ENCODE data around the gene LRRTM1. TPM values are rescaled to one million over a fixed set of nuclear protein-coding genes. Genes with fewer than 3 reads are reported as not detected.

LRRTM1 gene
- total RNA-seq (2022) (not detected in 2 replicates), Bru-seq, nascent RNA (not detected), BruChase-seq, experiment 1, labeled RNA remaining after a 6-hour chase (not detected), BruChase-seq, experiment 2, labeled RNA remaining after a 2-hour chase (not detected)
- long read RNA-seq: 0 reads

DNA sequence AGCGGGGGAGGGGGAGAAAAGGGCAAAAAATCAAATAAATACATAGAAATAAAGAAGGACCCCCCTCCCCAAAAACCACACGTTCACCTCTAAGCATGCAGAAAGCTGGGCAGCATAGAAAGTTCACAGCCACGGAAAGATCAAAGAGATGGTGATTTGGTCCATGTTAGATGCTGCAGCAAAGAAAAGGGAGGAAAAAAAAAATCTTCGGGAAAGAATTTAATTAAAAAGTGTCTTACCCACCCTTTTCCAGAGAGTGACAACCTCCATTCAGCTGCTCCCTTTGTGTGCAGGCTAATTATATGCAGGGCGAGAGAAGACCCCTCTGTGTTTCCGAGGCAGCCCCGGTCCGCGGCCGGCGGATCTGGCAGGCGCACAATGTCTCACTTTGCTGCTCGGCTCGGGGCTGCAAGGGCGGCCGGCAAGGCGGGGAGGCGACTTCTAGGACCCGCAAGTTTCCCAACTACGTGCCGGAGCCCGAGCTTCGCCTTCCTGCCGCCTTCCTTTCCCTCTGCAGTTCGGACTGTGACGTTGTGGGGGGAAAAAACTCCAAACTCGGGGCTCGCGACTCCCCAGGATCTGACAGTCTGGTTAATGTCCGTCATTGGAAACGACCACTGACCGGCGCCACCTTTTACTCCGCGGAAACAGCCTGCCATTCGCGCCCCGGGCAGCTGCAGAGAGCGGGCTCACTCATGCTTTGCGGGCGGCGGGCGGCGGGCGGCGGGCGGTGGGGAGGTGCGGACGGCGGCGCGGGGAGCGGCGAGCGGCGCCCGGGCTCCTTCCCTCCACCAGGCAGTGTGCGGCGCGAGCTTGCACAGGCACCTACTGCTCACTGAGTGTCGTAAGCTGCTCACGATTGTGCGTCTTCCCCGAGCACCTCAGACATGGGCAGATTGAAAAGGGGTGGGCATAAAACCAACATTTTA, at the start of gene LRRTM1:
TSS of gene LRRTM1 (minus strand) at position 844 of the 929 bp plus-strand sequence. CDS start 933 bp downstream, outside the sequence.
- Mint-ChIP-seq H3K27me3 (ENCODE audit: unreplicated experiment) (no peaks in the 10 kb centered on the region), H3K36me3 (ENCODE audit: insufficient read depth, unreplicated experiment) (no peaks in the 10 kb centered on the region), H3K4me1 (ENCODE audit: low read depth, unreplicated experiment) (no peaks in the 10 kb centered on the region), H3K4me3 (ENCODE audit: low read depth, unreplicated experiment) (no peak within 1 kb of the TSS), H3K27ac (ENCODE audit: unreplicated experiment) (no peak within 1 kb of the TSS), H3K9me3 (ENCODE audit: low read depth, unreplicated experiment) (peaks cover 10% of the 10 kb centered on the region)
- DNase-seq: no peak
- intact Hi-C loops (cut with micrococcal nuclease; ENCODE audit: unreplicated experiment): no loop called here
- no TSS peak for BruUV-seq (replicated peaks)
- TF ChIP-seq CTCF (IDR thresholded peaks at IDR 0.05; ENCODE audit: unreplicated experiment): no peak
- CTCF ChIA-PET: no interaction called here

DNA sequence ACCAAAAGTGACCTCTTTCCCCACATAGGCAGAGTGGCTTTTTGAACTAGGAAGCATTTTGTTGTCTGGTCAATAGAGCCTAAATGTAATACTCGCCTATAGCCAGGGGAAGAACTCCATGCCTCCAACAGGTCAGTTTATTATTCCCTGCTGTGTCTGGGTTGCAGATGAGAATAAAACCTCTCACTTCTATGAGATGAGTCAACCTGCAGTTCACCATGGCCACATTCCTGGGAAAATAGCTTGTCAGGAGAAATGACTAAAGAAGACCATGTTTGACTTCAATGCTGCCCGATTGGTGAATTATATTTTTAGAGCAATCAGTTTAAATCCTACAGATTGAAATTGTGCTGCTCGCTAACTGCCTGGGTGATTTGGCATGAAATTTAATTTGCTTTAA, 46.7 kb upstream of the LRRTM1 start:
- no peak for DNase-seq
- Mint-ChIP-seq H3K4me3 (ENCODE audit: low read depth, unreplicated experiment) (no peak overlapping the region), H3K27ac (ENCODE audit: unreplicated experiment) (no peak overlapping the region), H3K4me1 (ENCODE audit: low read depth, unreplicated experiment) (no peaks in the 10 kb centered on the region), H3K9me3 (ENCODE audit: low read depth, unreplicated experiment) (peaks cover 11% of the 10 kb centered on the region), H3K36me3 (ENCODE audit: insufficient read depth, unreplicated experiment) (no peaks in the 10 kb centered on the region), H3K27me3 (ENCODE audit: unreplicated experiment) (no peaks in the 10 kb centered on the region)
- intact Hi-C loops (cut with micrococcal nuclease; ENCODE audit: unreplicated experiment): no loop called here
- no TSS peak for BruUV-seq (replicated peaks)
- TF ChIP-seq CTCF (IDR thresholded peaks at IDR 0.05; ENCODE audit: unreplicated experiment): no peak
- CTCF ChIA-PET: no interaction called here

- BruUV-seq (replicated peaks): no TSS peak
- Mint-ChIP-seq H3K27me3 (ENCODE audit: unreplicated experiment) (no peaks in the 10 kb centered on the region), H3K4me1 (ENCODE audit: low read depth, unreplicated experiment) (no peaks in the 10 kb centered on the region), H3K36me3 (ENCODE audit: insufficient read depth, unreplicated experiment) (no peaks in the 10 kb centered on the region), H3K4me3 (ENCODE audit: low read depth, unreplicated experiment) (no peak overlapping the region), H3K9me3 (ENCODE audit: low read depth, unreplicated experiment) (peaks cover 21% of the 10 kb centered on the region), H3K27ac (ENCODE audit: unreplicated experiment) (no peak overlapping the region)
- intact Hi-C loops (cut with micrococcal nuclease; ENCODE audit: unreplicated experiment): no loop called here
- no peak for DNase-seq
- TF ChIP-seq CTCF (IDR thresholded peaks at IDR 0.05; ENCODE audit: unreplicated experiment): no peak
- CTCF ChIA-PET: no interaction called here
These were observed 44.4 kb upstream of the LRRTM1 start for GRCh38 chr2:80348953-80349352.

- DNase-seq: no peak
- TF ChIP-seq CTCF (IDR thresholded peaks at IDR 0.05; ENCODE audit: unreplicated experiment): no peak
- CTCF ChIA-PET: no interaction called here
- peaks cover 23% of the 10 kb centered on the region for H3K9me3 Mint-ChIP-seq (ENCODE audit: low read depth, unreplicated experiment)
- H3K4me1 Mint-ChIP-seq (ENCODE audit: low read depth, unreplicated experiment): no peaks in the 10 kb centered on the region
- no peak overlapping the region for H3K27ac Mint-ChIP-seq (ENCODE audit: unreplicated experiment)
- intact Hi-C loops (cut with micrococcal nuclease; ENCODE audit: unreplicated experiment): no loop called here
- BruUV-seq (replicated peaks): no TSS peak
- H3K27me3 Mint-ChIP-seq (ENCODE audit: unreplicated experiment): no peaks in the 10 kb centered on the region
- H3K36me3 Mint-ChIP-seq (ENCODE audit: insufficient read depth, unreplicated experiment): no peaks in the 10 kb centered on the region
- H3K4me3 Mint-ChIP-seq (ENCODE audit: low read depth, unreplicated experiment): no peak overlapping the region
These were observed 43.5 kb upstream of the LRRTM1 start for GRCh38 chr2:80348078-80348477.

All from Calu3 (cell line).